Activated CD4-positive, CD25-positive, alpha-beta regulatory T cell treated with anti-CD3 and anti-CD28 coated beads, Interleukin-2, amount 50 U/mL, for 72 hours (primary cell): Measurements from ENCODE around the gene GYS1.

Experiments used
- DNase-seq: peaks from one replicate; pipeline ENCODE4 v3.0.0; 2021

GYS1 gene

GRCh38 chr19:48988286-48988685 lies 4.8 kb downstream of the GYS1 start:
- DNase-seq = no peak

GRCh38 chr19:48987323-48987722 lies 5.8 kb downstream of the GYS1 start:
- DNase-seq = no peak

GRCh38 chr19:48986211-48986610 lies 6.9 kb downstream of the GYS1 start:
- no peak for DNase-seq

- no peak for DNase-seq
These were observed 7.4 kb downstream of the GYS1 start for GRCh38 chr19:48985711-48986110.

GRCh38 chr19:48982280-48982679 lies 10.8 kb downstream of the GYS1 start:
- DNase-seq = no peak

- no peak for DNase-seq
These were observed 16.0 kb downstream of the GYS1 start for GRCh38 chr19:48977061-48977460.

GRCh38 chr19:48975947-48976847 lies 16.9 kb downstream of the GYS1 start:
- DNase-seq = no peak

GRCh38 chr19:48970923-48971395 lies 22.1 kb downstream of the GYS1 start:
- DNase-seq = peak; percentile 84

GRCh38 chr19:48970139-48970766 lies 22.9 kb downstream of the GYS1 start:
- no peak for DNase-seq

GRCh38 chr19:48969276-48970138 lies 23.6 kb downstream of the GYS1 start:
- no peak for DNase-seq

- no peak for DNase-seq
These were observed 24.3 kb downstream of the GYS1 start for GRCh38 chr19:48968813-48969218.

- no peak for DNase-seq
These were observed 24.9 kb downstream of the GYS1 start for GRCh38 chr19:48968179-48968661.

- DNase-seq = no peak
These were observed 25.5 kb downstream of the GYS1 start for GRCh38 chr19:48967346-48968178.

GRCh38 chr19:48966541-48967345 lies 26.4 kb downstream of the GYS1 start:
- no peak for DNase-seq

GRCh38 chr19:48965806-48966540 lies 27.1 kb downstream of the GYS1 start:
- DNase-seq = peak; percentile 86

GRCh38 chr19:48965040-48965805 lies 27.9 kb downstream of the GYS1 start, which contains the start of gene FTL:
FTL (plus strand) TSS chr19:48965309; CDS start chr19:48965508, 199 bp downstream.
- DNase-seq = peak; percentile 92

- DNase-seq = no peak
These were observed 28.7 kb downstream of the GYS1 start for GRCh38 chr19:48964205-48965039.

- peak; percentile 72 for DNase-seq
These were observed 29.5 kb downstream of the GYS1 start for GRCh38 chr19:48963371-48964204.
